Frontal cortex (tissue), 4 donors: ENCODE data around the gene NCR3LG1. TPM values are rescaled to one million over a fixed set of nuclear protein-coding genes. Genes with fewer than 3 reads are reported as not detected.

ENCODE experiments used
- DNase-seq, 2 donors: peaks; one replicate each; pipeline ENCODE4 v3.0.0; 2012; ENCODE audit warnings: low spot score in 2 of 2
- FAIRE-seq: peaks from 2 replicates; lab custom pipeline; 2012; peaks lifted over from hg19 to GRCh38; lab: Jason Lieb, UNC
- total RNA-seq: library from RNA; depleted of rRNA; stranded (reverse); fragments of >200 nt; gene quantifications from one replicate; pipeline ENCODE4 v1.2.3, GENCODE V29; 2014
- donor health status: control.
- donor health status: control.
- donor health status: control.

The NCR3LG1 gene
- total RNA-seq, 1 donor from 2014 or later = 10.2 TPM

DNA sequence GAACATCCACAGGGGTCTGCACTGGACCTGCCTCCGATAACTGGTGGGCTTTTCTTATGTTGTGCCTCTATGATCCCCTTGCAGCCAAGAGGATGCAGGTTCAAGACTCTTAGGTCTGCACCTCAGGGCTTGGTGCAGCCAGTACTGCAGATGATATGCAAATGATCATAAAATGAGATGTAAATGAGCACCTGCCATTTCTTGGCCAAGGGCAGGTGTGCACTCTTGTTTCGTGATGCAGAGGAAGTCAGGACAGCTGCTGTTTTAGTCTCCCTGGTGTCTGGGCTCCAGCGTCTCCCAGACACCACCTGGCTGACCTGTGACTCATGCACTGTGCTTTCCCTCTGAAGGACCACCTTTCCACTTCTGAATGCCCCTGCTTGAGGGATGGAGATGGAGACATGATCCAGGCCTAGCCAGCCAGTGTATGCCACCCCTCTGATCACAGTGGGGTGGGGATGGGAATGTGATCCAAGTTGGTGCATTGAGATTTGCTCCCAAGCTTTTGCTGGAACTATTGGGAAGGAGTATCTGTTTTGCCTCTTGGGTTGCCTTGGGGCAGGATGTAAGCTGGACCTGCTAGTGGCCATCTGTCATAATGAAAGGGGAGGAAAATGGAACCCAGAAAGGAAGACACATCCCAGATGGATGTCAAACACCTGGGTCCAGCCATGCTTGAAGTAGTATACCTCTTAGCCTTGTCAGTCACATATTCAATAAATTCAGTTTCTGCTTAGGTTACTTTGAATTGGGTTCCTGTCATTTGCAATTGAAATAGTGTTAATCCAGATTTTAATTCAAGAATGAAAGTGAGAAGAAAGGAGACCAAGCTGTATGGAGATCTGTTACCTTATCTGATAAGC lies 40.1 kb downstream of the NCR3LG1 start:
- FAIRE-seq = no peak

GRCh38 chr11:17392872-17393271 lies 41.3 kb downstream of the NCR3LG1 start:
- no peak for FAIRE-seq
- no peak for DNase-seq

More for the DNA sequence above, 40.1 kb downstream of the NCR3LG1 start:
- no peak for DNase-seq

DNA sequence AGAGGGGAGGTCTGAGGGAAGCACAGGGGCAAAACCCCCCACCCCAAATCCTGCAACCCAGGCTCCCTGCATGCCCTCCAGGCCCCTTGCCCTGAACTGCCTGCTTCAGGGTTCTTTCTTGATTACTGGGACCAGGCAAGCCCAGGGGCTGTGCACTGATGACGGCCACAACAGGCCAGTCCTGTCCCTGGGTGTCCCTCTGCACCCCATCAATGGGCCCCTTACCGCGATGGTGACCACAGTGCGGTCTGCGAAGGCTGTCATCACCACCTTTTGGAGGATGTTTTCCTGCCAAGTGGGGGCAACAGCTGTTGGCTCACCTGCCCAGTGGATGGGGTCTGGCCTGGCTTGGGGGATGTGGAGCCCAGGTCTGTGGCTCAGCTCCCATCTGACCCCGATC lies 41.9 kb downstream of the NCR3LG1 start:
- FAIRE-seq = no peak
- no peak for DNase-seq

DNA sequence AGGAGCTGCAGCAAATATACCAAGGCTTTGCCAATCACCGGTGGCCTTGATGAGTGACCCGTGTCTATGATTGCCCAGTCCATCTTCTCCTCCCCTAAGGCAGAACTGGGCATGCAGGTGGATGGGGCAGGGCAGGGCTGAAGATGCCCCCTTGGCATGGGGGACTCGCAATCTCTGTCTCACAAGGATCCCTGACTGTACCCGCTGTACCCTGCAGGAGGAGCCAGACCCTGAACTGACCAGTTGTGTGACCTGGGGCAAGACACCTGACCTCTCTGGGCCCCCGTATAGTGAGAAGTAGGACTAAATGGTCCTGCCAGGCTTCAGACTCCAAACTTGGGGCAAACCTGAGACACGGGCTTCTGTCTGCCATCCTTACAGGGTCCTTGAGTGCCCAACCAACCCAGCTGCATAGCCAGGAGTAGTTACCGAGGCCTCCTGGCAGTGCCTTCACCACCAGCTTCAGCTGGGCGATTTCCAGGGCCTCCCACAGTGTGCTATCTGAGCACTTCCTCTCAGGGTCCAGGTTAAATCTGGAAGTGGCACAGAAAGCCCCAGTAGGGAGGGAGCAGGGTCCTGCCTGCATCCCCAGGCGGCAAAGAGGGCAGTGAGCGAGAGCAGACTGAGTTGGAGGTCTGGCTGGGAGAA lies 43.3 kb downstream of the NCR3LG1 start:
- DNase-seq = no peak
- FAIRE-seq = no peak

DNA sequence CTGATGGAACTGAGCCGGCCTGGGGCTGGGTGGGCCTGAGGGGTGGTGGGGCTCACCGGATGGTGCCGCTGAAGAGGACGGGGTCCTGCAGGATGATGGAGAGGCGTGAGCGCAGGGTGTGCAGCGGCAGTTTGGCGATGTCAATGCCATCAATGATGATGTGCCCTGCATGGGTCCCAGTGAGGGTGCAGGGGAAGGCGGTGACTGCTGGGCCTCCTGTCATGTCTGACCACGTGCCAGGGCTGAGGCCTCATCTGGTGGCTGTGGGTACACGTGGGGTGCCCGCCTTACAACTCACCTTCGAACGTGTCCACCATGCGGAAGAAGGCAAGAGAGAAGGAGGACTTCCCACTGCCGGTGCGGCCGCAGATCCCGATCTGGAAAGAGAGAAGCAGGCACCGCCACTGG lies 44.0 kb downstream of the NCR3LG1 start:
- no peak for FAIRE-seq
- DNase-seq = no peak

GRCh38 chr11:17395978-17396377 lies 44.4 kb downstream of the NCR3LG1 start:
- DNase-seq (no peak), FAIRE-seq (no peak)

- FAIRE-seq = no peak
- no peak for DNase-seq
Measured at GRCh38 chr11:17396598-17397310, 45.2 kb downstream of the NCR3LG1 start.

DNA sequence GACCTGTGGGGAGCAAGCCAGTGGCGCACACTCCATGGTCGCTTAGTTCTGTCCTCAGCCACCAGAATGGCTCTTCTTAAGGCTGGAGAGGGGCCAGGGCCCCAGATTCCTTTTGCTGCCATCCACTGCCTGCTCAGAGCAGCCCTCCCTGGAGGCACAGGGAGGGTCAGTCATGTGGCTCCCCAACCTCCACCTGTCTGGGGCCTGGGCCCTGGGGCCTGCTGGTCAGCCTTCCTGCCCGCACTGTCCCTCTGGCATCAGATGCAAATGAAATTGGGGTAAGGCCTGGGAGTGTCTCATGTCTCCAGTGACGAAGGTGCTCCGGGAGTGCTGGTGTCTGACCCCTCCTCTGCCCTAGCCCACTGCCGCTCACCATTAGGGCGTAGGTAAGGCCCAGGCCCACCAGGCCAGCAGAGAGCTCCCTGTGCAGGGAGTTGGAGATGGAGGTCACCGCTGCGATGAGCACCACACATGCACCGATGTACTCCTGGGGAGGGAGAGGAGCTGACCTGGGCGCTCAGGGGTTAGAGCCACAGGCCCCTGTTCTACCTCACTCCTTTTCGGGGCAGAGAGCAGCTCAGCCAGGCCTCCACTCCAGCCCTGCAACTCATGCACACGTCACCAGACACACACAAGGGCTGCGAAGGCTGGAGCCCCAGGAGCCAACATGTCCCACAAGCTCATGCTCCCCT lies 45.9 kb downstream of the NCR3LG1 start:
- DNase-seq (no peak), FAIRE-seq (no peak)

DNA sequence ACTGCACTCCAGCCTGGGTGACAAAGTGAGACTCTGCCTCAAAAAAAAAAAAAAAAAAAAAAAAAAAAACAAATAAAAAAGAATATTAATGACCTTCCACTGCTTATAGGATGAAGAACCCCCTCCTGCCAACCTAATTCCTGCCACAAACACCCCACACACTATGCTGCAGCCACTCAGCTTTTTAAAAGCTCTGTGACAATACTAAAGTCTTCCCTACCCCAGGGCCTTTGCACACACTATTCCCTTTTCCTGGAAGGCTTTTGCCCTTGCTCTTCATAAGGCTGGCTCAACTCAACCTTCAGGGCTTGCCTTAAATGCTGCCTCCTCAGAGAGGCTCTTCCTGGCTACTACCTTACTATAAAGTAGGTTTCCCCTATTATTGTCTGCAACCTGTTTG lies 47.6 kb downstream of the NCR3LG1 start:
- no peak for DNase-seq
- no peak for FAIRE-seq

DNA sequence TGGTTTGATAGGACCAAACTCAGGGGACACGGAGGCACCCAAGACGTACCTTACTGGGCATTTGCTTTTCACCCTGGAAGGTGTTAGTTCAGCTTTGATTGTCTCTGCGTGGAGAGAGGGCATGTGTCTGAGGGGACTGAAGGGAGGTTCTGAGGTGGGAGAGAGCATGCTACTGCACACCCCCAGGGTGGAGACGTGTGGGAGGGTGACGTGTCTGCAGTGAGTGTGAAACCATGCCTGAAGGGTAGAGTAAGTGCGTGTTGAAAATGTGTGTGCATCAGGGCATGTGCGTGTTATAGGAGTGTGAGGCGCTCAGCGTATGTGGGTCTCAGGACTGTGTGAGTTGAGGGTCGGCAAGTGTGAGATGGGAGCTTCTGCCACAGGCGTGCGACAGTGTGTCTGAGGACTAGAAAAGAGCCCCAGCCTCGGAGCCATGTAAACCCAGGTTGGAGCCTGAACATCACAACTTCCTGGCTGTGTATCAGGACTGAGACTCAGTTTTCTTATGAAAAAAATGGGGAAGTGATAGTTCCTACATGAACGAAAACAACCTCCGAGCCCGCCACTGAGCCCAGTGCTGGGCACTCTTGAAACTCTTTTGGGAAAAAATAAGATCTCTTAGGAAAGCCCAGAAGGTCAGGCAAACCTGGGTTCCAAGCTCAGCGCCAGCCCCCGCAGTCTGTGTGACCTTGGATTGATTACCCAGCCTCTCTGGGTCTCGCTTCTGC lies 48.6 kb downstream of the NCR3LG1 start:
- FAIRE-seq = no peak
- no peak for DNase-seq

DNA sequence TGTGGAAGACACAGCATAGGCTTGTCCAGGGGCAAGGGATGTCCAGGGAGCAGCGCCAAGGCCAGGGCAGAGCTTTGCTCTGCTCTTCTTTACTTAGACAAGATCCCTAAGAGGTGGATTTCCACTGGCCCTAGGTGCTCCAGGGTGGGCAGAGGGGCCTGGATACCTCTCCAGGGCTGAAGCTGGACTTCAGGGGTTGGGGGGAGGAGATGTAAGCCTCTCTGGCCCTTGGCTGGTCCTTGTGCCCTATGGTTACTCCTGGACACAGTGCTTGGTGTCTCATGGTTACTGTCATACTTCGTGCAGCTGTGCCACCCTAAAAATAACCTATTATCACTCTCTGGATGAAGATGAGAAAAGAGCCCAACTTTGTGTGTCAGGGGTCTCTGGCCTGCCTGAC lies 49.7 kb downstream of the NCR3LG1 start:
- FAIRE-seq = no peak
- DNase-seq = no peak

DNA sequence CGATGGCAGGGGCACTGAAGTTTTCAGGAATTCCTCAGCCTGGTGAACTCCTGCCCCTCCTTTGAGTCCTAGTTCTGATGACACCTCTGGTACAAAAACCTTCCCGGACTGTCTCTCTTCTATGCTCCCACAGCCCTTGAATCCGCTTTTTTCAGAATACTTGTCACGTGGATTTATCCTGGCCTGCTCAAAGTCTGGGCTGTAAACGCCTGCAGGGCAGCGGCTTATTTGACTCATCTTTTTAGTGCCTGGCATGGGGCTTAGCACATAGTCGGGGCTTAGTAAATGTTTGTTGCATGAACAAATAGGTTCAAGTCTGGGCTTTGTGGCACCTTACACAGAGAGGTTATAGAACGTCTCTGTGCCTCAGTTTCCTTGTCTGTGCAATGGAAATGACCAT lies 50.2 kb downstream of the NCR3LG1 start:
- DNase-seq (no peak), FAIRE-seq (no peak)

GRCh38 chr11:17402486-17402885 lies 50.9 kb downstream of the NCR3LG1 start:
- no peak for FAIRE-seq
- DNase-seq = no peak

GRCh38 chr11:17403980-17404759 lies 52.6 kb downstream of the NCR3LG1 start:
- no peak for FAIRE-seq
- DNase-seq = no peak

DNA sequence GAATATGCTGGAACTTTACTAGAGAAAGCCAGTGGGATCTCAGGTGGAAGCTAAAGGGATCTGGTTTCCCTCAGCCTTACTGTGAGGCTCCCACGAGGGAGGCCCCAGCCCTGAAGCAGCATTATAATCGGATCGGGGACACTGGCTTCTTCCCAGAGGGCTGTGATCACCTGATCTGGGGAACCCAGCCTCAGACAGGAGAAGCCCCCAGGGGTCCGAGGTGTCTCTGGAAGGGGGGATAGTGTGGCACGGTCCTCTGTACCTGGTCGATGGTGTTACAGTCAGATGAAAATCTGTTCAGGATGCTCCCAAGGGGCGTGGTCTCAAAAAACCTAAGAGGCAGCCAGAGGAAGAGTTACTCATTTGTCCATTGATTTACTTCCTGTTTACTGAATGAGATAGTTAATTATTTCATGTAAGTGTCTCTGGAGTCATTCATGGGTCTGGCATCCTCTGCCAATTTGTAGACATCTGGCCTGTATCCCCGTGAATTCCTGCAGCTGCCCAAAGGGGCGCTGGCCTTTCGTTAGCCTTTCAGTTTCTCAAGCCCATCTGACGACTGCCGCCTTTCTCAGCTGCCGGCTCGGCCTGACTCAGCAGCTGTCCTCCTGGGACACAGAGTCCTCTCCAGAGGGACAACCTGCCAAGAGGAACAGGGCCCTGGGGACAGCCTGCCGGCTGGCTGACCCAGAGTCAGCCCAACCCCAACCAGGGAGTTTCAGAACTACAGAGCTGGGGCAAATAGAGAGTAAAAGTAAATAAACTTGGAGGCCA lies 53.8 kb downstream of the NCR3LG1 start:
- peak; percentile 38 to 60 for DNase-seq
- FAIRE-seq = no peak

- DNase-seq (no peak), FAIRE-seq (no peak)
Measured at GRCh38 chr11:17406082-17406817, 54.6 kb downstream of the NCR3LG1 start.

GRCh38 chr11:17406818-17407149 lies 55.2 kb downstream of the NCR3LG1 start:
- DNase-seq = no peak
- no peak for FAIRE-seq

- no peak for DNase-seq
- no peak for FAIRE-seq
Measured at GRCh38 chr11:17407575-17407974, 56.0 kb downstream of the NCR3LG1 start.
